H1 (cell line): ENCODE measurements around the gene ADIPOR2. TPM values are rescaled to one million over a fixed set of nuclear protein-coding genes. Genes with fewer than 3 reads are reported as not detected.

Experiments used
- CTCF ChIA-PET: fragments of 300-600 bp; sonication (Branson Sonifier 250); formaldehyde crosslinking; loops from one replicate; lab custom pipeline; 2021; ENCODE audit not compliant: partially characterized antibody; lab: Charles Lee
- POLR2A ChIA-PET: fragments of 300-600 bp; sonication (Branson Sonifier 250); formaldehyde crosslinking; loops from one replicate; lab custom pipeline; 2021; ENCODE audit warnings: inconsistent platforms; ENCODE audit not compliant: partially characterized antibody; lab: Charles Lee
- DNase-seq, 2 experiments: peaks; one replicate each; pipeline versions ENCODE4 v3.0.0 to v3.0.0-alpha.2; 2010 to 2022; ENCODE audit warnings: low spot score in 2 of 2, low read depth in 1 of 2, mixed read lengths in 1 of 2
- FAIRE-seq: peaks from 2 replicates; lab custom pipeline; 2011; peaks lifted over from hg19 to GRCh38; lab: Jason Lieb, UNC
- H2AFZ ChIP-seq: 2 replicates; pipeline ENCODE4 v1.8.1; 2012; ENCODE audit warnings: low read length, inconsistent platforms
- H2AK5ac ChIP-seq: 2 replicates; pipeline ENCODE4 v1.6.1; 2013; ENCODE audit warnings: low read depth, low read length
- H2BK120ac ChIP-seq: replicated peaks from 2 replicates; pipeline ENCODE3; 2013; ENCODE audit warnings: low read depth, low read length, inconsistent platforms
- H2BK12ac ChIP-seq: 2 replicates; pipeline ENCODE4 v1.6.1; 2013; ENCODE audit warnings: low read depth, low read length
- H2BK15ac ChIP-seq: 2 replicates; pipeline ENCODE4 v1.6.1; 2013; ENCODE audit warnings: low read length
- H2BK20ac ChIP-seq: 2 replicates; pipeline ENCODE4 v1.6.1; 2013; ENCODE audit warnings: low read length
- H2BK5ac ChIP-seq: 2 replicates; pipeline ENCODE4 v1.6.1; 2013; ENCODE audit warnings: low read depth, low read length
- H3K14ac ChIP-seq: 2 replicates; pipeline ENCODE4 v1.6.1; 2013; ENCODE audit warnings: inconsistent platforms; ENCODE audit not compliant: insufficient read length
- H3K18ac ChIP-seq: 2 replicates; pipeline ENCODE4 v1.6.1; 2013; ENCODE audit warnings: low read length; ENCODE audit errors: extremely low read depth
- H3K23ac ChIP-seq: 2 replicates; pipeline ENCODE4 v1.6.1; 2013; ENCODE audit warnings: inconsistent platforms; ENCODE audit not compliant: insufficient read length
- H3K23me2 ChIP-seq: 2 replicates; pipeline ENCODE4 v1.6.1; 2013; ENCODE audit warnings: low read depth, low read length
- H3K27ac ChIP-seq: 2 replicates; pipeline ENCODE4 v1.6.1; 2011; ENCODE audit warnings: low read depth, low read length, inconsistent platforms
- H3K27me3 ChIP-seq, 4 experiments: replicated peaks in 1 of 4; 1 replicate in 1 of 4; 2 replicates in 3 of 4; pipeline versions ENCODE4 v1.6.1 to v1.8.1; 2011 to 2013; ENCODE audit warnings: low read length in 3 of 4, mild to moderate bottlenecking in 3 of 4, inconsistent platforms in 2 of 4, mixed read lengths in 2 of 4, moderate library complexity in 1 of 4; ENCODE audit not compliant: control insufficient read depth in 3 of 4, insufficient read depth in 3 of 4; ENCODE audit errors: extremely low read depth in 1 of 4
- H3K36me3 ChIP-seq, 4 experiments: 2 replicates each; pipeline versions ENCODE4 v1.6.1 to v1.8.1; 2011 to 2013; ENCODE audit warnings: mild to moderate bottlenecking in 4 of 4, low read length in 3 of 4, moderate library complexity in 2 of 4, control low read depth in 1 of 4, inconsistent platforms in 1 of 4; ENCODE audit not compliant: insufficient read depth in 4 of 4, control insufficient read depth in 2 of 4
- H3K4ac ChIP-seq: replicated peaks from 2 replicates; pipeline ENCODE3; 2013; ENCODE audit warnings: low read length, low read depth, mixed read lengths, inconsistent platforms; ENCODE audit not compliant: insufficient read length
- H3K4me1 ChIP-seq, 4 experiments: replicated peaks in 1 of 4; 1 replicate in 1 of 4; 2 replicates in 3 of 4; pipeline versions ENCODE4 v1.6.1 to v1.8.1; 2011 to 2013; ENCODE audit warnings: low read length in 3 of 4, inconsistent platforms in 2 of 4, mixed read lengths in 1 of 4; ENCODE audit not compliant: insufficient read depth in 4 of 4, control insufficient read depth in 3 of 4
- H3K4me2 ChIP-seq, 2 experiments: 2 replicates each; pipeline versions ENCODE4 v1.6.1 to v1.8.1; 2011 to 2013; ENCODE audit warnings: low read depth in 2 of 2, low read length in 2 of 2, control low read depth in 1 of 2, inconsistent platforms in 1 of 2, mild to moderate bottlenecking in 1 of 2; ENCODE audit not compliant: insufficient read depth in 1 of 2
- H3K4me3 ChIP-seq, 4 experiments: fragments of 200-600, 300-600 bp in 1 of 4; sonication (generic), shearing (Covaris generic), sonication (Bioruptor Twin) in 1 of 4; 2 replicates each; pipeline versions ENCODE4 v1.5.1 to v1.8.1; 2011 to 2016; ENCODE audit warnings: low read length in 4 of 4, low read depth in 3 of 4, control low read depth in 2 of 4, inconsistent platforms in 2 of 4, mild to moderate bottlenecking in 2 of 4, mixed read lengths in 1 of 4, moderate library complexity in 1 of 4; ENCODE audit not compliant: insufficient read depth in 2 of 4; ENCODE audit errors: extremely low read depth in 1 of 4
- H3K56ac ChIP-seq: replicated peaks from 2 replicates; pipeline ENCODE3; 2013; ENCODE audit warnings: low read depth, mild to moderate bottlenecking, mixed read lengths, low read length, inconsistent platforms; ENCODE audit not compliant: insufficient read length
- H3K79me1 ChIP-seq: 2 replicates; pipeline ENCODE4 v1.6.1; 2013; ENCODE audit warnings: low read depth, low read length, control low read depth
- H3K79me2 ChIP-seq, 2 experiments: 2 replicates each; pipeline versions ENCODE4 v1.6.1 to v1.8.1; 2012 to 2013; ENCODE audit warnings: low read length in 2 of 2, mild to moderate bottlenecking in 2 of 2, inconsistent platforms in 1 of 2; ENCODE audit not compliant: insufficient read depth in 2 of 2, control insufficient read depth in 1 of 2
- H3K9ac ChIP-seq, 4 experiments: replicated peaks in 1 of 4; 1 replicate in 1 of 4; 2 replicates in 3 of 4; pipeline versions ENCODE4 v1.6.1 to v1.8.1; 2011 to 2013; ENCODE audit warnings: low read depth in 3 of 4, low read length in 3 of 4, control low read depth in 2 of 4, mild to moderate bottlenecking in 2 of 4, moderate library complexity in 2 of 4, inconsistent platforms in 1 of 4; ENCODE audit errors: extremely low read depth in 1 of 4
- H3K9me3 ChIP-seq, 2 experiments: 2 replicates each; pipeline versions ENCODE4 v1.6.1 to v1.8.1; 2012 to 2013; ENCODE audit warnings: mild to moderate bottlenecking in 2 of 2, moderate library complexity in 2 of 2, control low read depth in 1 of 2, inconsistent platforms in 1 of 2, low read depth in 1 of 2, low read length in 1 of 2, mixed read lengths in 1 of 2; ENCODE audit not compliant: insufficient read depth in 2 of 2
- H4K20me1 ChIP-seq, 2 experiments: replicated peaks in 1 of 2; 2 replicates each; pipeline versions ENCODE3 to v1.8.1; 2011 to 2013; ENCODE audit warnings: inconsistent platforms in 2 of 2, low read length in 2 of 2, mild to moderate bottlenecking in 1 of 2; ENCODE audit not compliant: insufficient read depth in 2 of 2, control insufficient read depth in 1 of 2
- H4K5ac ChIP-seq: 2 replicates; pipeline ENCODE4 v1.6.1; 2013; ENCODE audit warnings: low read length, low read depth, mixed read lengths, inconsistent platforms; ENCODE audit not compliant: insufficient read length
- H4K8ac ChIP-seq: 2 replicates; pipeline ENCODE4 v1.8.0; 2013; ENCODE audit warnings: mild to moderate bottlenecking, moderate library complexity, low read length, inconsistent platforms; ENCODE audit not compliant: insufficient read depth; ENCODE audit errors: extremely low read depth
- H4K91ac ChIP-seq: replicated peaks from 2 replicates; pipeline ENCODE3; 2013; ENCODE audit warnings: low read length, mixed read lengths, inconsistent platforms; ENCODE audit not compliant: insufficient read length
- CBX5 ChIP-seq: fragments of 300-800, 300-1000 bp; sonication (generic); IDR thresholded peaks from 2 replicates; pipeline ENCODE4 v1.7.1; 2016; ENCODE audit warnings: antibody characterized with exemption, low read length, low read depth
- E2F6 ChIP-seq: IDR thresholded peaks from 2 replicates; pipeline ENCODE4 v1.6.1; 2012; ENCODE audit warnings: inconsistent platforms
- EGR1 ChIP-seq: IDR thresholded peaks from 2 replicates; pipeline ENCODE4 v1.6.1; 2011; ENCODE audit warnings: low read depth, low read length, borderline replicate concordance
- EZH2 ChIP-seq: fragments of 200-600 bp; sonication (generic); IDR thresholded peaks from 2 replicates; pipeline ENCODE4 v1.7.1; 2012; ENCODE audit warnings: low read depth, mild to moderate bottlenecking, moderate library complexity, low read length, inconsistent platforms; ENCODE audit not compliant: severe bottlenecking
- SUZ12 ChIP-seq: fragments of 200-600 bp; sonication (generic); IDR thresholded peaks from 2 replicates; pipeline ENCODE4 v1.6.1; 2012; ENCODE audit warnings: mild to moderate bottlenecking, inconsistent platforms, low read length, moderate library complexity, mixed read lengths
- WGBS, 2 experiments: shearing (Covaris generic) in 1 of 2; methylation state at CpG; one replicate each; pipeline versions ENCODE4 v1.1.6 to v1.1.7; 2013 to 2015; ENCODE audit warnings: low lambda C conversion rate in 2 of 2, mixed read lengths in 2 of 2, inconsistent platforms in 1 of 2, low coverage in 1 of 2, missing lambda C conversion rate in 1 of 2; ENCODE audit not compliant: insufficient replicate concordance in 2 of 2, insufficient coverage in 1 of 2, insufficient read length in 1 of 2; ENCODE audit errors: extremely low coverage in 1 of 2, missing lambda C conversion rate in 1 of 2; 5-methylcytosine and 5-hydroxymethylcytosine counted together
- polyA plus RNA-seq, 7 experiments: library from polyadenylated mRNA; depleted of rRNA in 3 of 7; stranded (reverse) in 5 of 7; unstranded in 2 of 7; fragments of >200 nt in 5 of 7; fragments of 200-250 nt in 2 of 7; gene quantifications; 1 replicate in 5 of 7; 2 replicates in 1 of 7; 4 replicates in 1 of 7; pipeline versions ENCODE4 v1.2.1 to v1.2.3, GENCODE V29; 2011 to 2013; ENCODE audit warnings: missing spikeins in 2 of 7, mixed read lengths in 2 of 7
- total RNA-seq: library from RNA; stranded (reverse); fragmentation: NEBNext Ultra II Directional; extraction: Animal tissue kit (Norgen Biotek cat#: 25700); gene quantifications from 2 replicates; pipeline ENCODE4 v1.2.1, GENCODE V29; 2021

ADIPOR2 gene
- total and polyA plus RNA-seq, 2 of the 8 experiments (the other 6 are each of a cell fraction or from before 2014, with no cell fraction given): 17.5 to 50.8 TPM

DNA sequence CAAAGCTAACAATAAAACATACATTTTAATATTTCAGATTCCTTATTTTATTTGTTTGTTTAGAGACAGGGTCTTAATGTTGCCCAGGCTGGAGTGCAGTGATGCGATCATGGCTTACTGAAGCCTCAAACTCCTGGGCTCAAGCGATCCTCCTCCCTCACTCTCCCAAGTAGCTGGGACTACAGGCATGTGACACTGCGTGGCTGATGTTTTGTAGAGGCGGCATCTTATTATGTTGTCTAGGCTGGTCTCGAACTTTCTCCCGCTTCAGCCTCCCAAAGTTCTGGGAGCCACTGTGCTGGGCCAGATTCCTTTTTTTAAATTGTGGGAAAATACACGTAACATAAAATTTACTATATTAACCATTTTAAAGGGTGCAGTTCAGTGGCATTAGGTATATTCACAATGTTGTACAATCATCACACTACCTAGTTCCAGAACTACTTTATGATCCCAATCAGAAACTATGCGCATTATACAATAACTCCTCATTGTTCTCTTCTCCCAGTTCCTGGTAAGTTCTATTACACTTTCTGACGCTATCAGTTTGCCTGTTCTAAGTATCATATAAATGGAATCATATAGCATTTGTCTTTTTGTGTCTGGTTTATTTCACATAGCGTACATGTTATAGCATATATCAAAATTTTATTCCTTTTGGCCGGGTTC is 40.3 kb downstream of the ADIPOR2 start:
- no peak overlapping the region for H4K8ac ChIP-seq
- H3K4me2 ChIP-seq: no peak overlapping the region
- H2AK5ac ChIP-seq: no peak overlapping the region
- no peaks in the 10 kb centered on the region for H3K23me2 ChIP-seq
- H2BK15ac ChIP-seq: no peak overlapping the region
- no peak overlapping the region for H4K91ac ChIP-seq
- no peak overlapping the region for H3K14ac ChIP-seq
- peaks cover 0 to 54% of the 10 kb centered on the region in 2 experiments; a peak in 2 of 4 replicates for H3K79me2 ChIP-seq
- H3K4ac ChIP-seq: no peak overlapping the region
- H4K5ac ChIP-seq: no peak overlapping the region
- H3K79me1 ChIP-seq: no peaks in the 10 kb centered on the region
- no peak overlapping the region for H3K27ac ChIP-seq
- no peak overlapping the region for H2AFZ ChIP-seq
- H3K9me3 ChIP-seq: no peaks in the 10 kb centered on the region
- FAIRE-seq: no peak
- H3K9ac ChIP-seq: no peak overlapping the region
- POLR2A ChIA-PET: interaction anchor here (0.7 kb wide), 1 partner anchor 34 kb away, joined by 4 read pairs; no protein-coding TSS in a partner anchor
- TF ChIP-seq E2F6: no peak
- TF ChIP-seq EGR1: no peak
- no peak for TF ChIP-seq EZH2
- no peak for TF ChIP-seq CBX5
- TF ChIP-seq SUZ12: no peak
- H2BK12ac ChIP-seq: no peak overlapping the region
- H3K4me1 ChIP-seq: no peaks in the 10 kb centered on the region
- H3K18ac ChIP-seq: no peak overlapping the region
- no peak overlapping the region for H3K4me3 ChIP-seq
- no peaks in the 10 kb centered on the region for H3K27me3 ChIP-seq
- no peak overlapping the region for H2BK5ac ChIP-seq
- no peak for DNase-seq
- CTCF ChIA-PET: interaction anchor here (1.1 to 1.7 kb wide), 2 partner anchors 15 to 78 kb away, joined by 3 to 6 read pairs; no protein-coding TSS in a partner anchor
- no peak overlapping the region for H2BK120ac ChIP-seq
- no peak overlapping the region for H3K23ac ChIP-seq
- H3K56ac ChIP-seq: no peak overlapping the region
- H3K36me3 ChIP-seq: no peaks in the 10 kb centered on the region
- H2BK20ac ChIP-seq: no peak overlapping the region
- H4K20me1 ChIP-seq: peaks cover 0 to 1% of the 10 kb centered on the region in 2 experiments
- 91% methylated on average over 11 of the region's 11 CpGs; no CpG with 5 or more reads in 1 of the 2 experiments for WGBS, 2 experiments
